HFFc6 (cell line): ENCODE results near the gene TBC1D2. TPM values are rescaled to one million over a fixed set of nuclear protein-coding genes. Genes with fewer than 3 reads are reported as not detected.
A peak's percentile ranks its signal among the peaks of the same experiment; 100 is the strongest.

Source experiments
- DNase-seq: peaks from one replicate; pipeline ENCODE4 v3.0.0-alpha.2; 2018
- H3K27ac Mint-ChIP-seq: 2 replicates; pipeline ENCODE4 v1.8.0; 2020; ENCODE audit warnings: mild to moderate bottlenecking, mixed read lengths
- H3K27me3 Mint-ChIP-seq: 2 replicates; pipeline ENCODE4 v1.8.0; 2021; ENCODE audit warnings: mild to moderate bottlenecking, moderate library complexity, mixed read lengths; ENCODE audit not compliant: insufficient read depth
- H3K36me3 Mint-ChIP-seq: 2 replicates; pipeline ENCODE4 v1.8.0; 2021; ENCODE audit warnings: low read depth, mixed read lengths
- H3K4me1 Mint-ChIP-seq: 2 replicates; pipeline ENCODE4 v1.8.0; 2020; ENCODE audit warnings: low read depth, mixed read lengths
- H3K4me3 Mint-ChIP-seq: 2 replicates; pipeline ENCODE4 v1.8.0; 2020; ENCODE audit warnings: mild to moderate bottlenecking, moderate library complexity, mixed read lengths
- H3K9me3 Mint-ChIP-seq: 2 replicates; pipeline ENCODE4 v1.8.0; 2020; ENCODE audit warnings: mild to moderate bottlenecking, mixed read lengths
- total RNA-seq, 6 experiments: library from RNA; stranded (reverse); fragmentation: NEBNext Ultra II Directional; extraction: Animal tissue kit (Norgen Biotek cat#: 25700); gene quantifications; 2 replicates in 1 of 6; 3 replicates in 5 of 6; pipeline ENCODE4 v1.2.3, GENCODE V29; 2021
- TF ChIP-seq, protein P1 (sequence below): fragments of 200-600 bp; sonication (generic); IDR thresholded peaks from 2 replicates; pipeline ENCODE4 v1.5.0; 2021; ENCODE audit warnings: antibody characterized with exemption, mild to moderate bottlenecking

TBC1D2 gene
- total RNA-seq, 6 experiments from 2014 or later: 31.9 to 39.4 (median 36.5) TPM

- Mint-ChIP-seq H3K4me1 (peaks cover 68% of the 10 kb centered on the region), H3K9me3 (no peaks in the 10 kb centered on the region), H3K27me3 (peaks cover 7% of the 10 kb centered on the region), H3K36me3 (peaks cover 64% of the 10 kb centered on the region), H3K27ac (peak overlapping the region; percentile 88), H3K4me3 (peak overlapping the region; percentile 22; the same call in 1 of the 2 replicates)
- TF ChIP-seq, protein P1, sequence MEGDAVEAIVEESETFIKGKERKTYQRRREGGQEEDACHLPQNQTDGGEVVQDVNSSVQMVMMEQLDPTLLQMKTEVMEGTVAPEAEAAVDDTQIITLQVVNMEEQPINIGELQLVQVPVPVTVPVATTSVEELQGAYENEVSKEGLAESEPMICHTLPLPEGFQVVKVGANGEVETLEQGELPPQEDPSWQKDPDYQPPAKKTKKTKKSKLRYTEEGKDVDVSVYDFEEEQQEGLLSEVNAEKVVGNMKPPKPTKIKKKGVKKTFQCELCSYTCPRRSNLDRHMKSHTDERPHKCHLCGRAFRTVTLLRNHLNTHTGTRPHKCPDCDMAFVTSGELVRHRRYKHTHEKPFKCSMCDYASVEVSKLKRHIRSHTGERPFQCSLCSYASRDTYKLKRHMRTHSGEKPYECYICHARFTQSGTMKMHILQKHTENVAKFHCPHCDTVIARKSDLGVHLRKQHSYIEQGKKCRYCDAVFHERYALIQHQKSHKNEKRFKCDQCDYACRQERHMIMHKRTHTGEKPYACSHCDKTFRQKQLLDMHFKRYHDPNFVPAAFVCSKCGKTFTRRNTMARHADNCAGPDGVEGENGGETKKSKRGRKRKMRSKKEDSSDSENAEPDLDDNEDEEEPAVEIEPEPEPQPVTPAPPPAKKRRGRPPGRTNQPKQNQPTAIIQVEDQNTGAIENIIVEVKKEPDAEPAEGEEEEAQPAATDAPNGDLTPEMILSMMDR: no peak
- no peak for DNase-seq
These were observed 24.7 kb downstream of the TBC1D2 start for GRCh38 chr9:98230789-98231188.

DNA sequence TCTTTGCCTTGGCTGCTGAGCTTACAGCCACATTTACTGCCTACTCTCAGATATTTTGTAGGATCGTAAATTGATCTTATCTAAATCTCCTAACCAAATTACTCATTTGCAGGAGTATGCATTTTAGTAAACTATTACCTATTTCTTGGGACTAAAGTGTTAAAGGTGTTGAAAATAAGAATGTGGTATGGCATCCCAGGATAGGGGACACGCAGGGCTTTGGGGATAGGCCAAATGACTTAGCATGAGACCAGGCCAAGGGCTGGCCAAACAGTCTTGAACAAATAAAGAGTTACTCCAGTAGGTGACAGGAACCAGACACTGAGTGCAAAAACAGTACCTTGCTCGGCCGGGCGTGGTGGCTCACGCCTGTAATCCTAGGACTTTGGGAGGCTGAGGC lies 25.1 kb downstream of the TBC1D2 start:
- peaks cover 68% of the 10 kb centered on the region for H3K4me1 Mint-ChIP-seq
- peaks cover 7% of the 10 kb centered on the region for H3K27me3 Mint-ChIP-seq
- H3K27ac Mint-ChIP-seq: peak overlapping the region; percentile 88
- TF ChIP-seq, protein P1: no peak
- peak overlapping the region; percentile 22; the same call in 1 of the 2 replicates for H3K4me3 Mint-ChIP-seq
- no peak for DNase-seq
- peaks cover 60% of the 10 kb centered on the region for H3K36me3 Mint-ChIP-seq
- no peaks in the 10 kb centered on the region for H3K9me3 Mint-ChIP-seq

- Mint-ChIP-seq H3K27me3 (peaks cover 7% of the 10 kb centered on the region), H3K4me1 (peaks cover 67% of the 10 kb centered on the region), H3K9me3 (no peaks in the 10 kb centered on the region), H3K36me3 (peaks cover 53% of the 10 kb centered on the region), H3K27ac (peak overlapping the region; percentile 88), H3K4me3 (no peak overlapping the region)
- DNase-seq: no peak
- TF ChIP-seq, protein P1: no peak
These were observed 25.8 kb downstream of the TBC1D2 start for GRCh38 chr9:98229620-98230019.

DNA sequence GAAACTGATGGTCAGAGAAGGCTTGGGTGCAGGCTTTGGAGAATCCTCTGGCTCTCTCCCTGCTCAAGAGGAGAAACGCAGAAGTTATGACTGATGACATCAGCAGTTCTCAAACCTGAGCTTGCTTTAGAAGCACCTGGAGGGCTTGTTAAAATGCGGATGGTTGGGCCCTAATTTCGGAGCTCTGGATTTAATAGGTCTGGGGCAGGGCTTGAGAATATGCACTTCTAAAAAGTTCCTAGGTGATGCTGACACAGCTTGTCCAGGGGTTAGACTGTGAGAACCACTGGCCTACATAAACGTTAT lies 26.4 kb downstream of the TBC1D2 start:
- Mint-ChIP-seq H3K4me3 (no peak overlapping the region), H3K27ac (no peak overlapping the region), H3K27me3 (peaks cover 7% of the 10 kb centered on the region), H3K9me3 (no peaks in the 10 kb centered on the region), H3K4me1 (peaks cover 61% of the 10 kb centered on the region), H3K36me3 (peaks cover 50% of the 10 kb centered on the region)
- TF ChIP-seq, protein P1: no peak
- no peak for DNase-seq

DNA sequence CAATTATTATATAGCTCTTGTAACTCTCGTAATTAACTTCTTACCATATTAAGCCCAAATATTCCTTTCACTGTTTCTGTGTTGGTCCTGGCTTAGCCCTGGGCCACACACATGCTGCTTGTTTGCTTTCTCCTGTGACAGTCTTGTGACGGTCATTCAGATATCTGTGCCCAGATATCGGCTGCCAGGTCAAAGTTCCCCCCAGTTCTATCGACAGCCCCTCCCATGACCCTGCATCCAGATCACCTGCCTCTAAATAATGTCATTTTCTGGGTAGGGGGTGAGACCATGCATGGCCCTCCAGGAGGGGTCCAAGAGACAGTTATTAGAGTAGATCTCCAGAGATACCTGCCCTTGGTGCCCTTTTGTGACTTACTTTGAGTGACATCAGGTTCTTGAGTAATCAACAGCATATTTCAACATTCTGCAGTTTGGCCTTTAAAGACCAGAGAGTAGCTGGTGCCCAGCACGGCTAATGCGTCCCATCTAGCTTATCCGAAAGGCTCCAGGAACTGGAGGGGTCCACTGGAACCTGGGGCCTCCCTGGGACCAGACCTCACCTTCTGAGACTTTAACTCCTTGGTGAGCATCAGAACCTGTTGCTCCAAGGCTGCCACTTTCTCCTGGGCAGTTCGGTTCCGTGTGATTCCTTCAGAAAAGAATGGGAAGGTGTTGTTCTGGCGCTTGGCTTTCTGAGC lies 26.9 kb downstream of the TBC1D2 start:
- H3K9me3 Mint-ChIP-seq: no peaks in the 10 kb centered on the region
- peaks cover 45% of the 10 kb centered on the region for H3K36me3 Mint-ChIP-seq
- no peak overlapping the region for H3K27ac Mint-ChIP-seq
- peaks cover 7% of the 10 kb centered on the region for H3K27me3 Mint-ChIP-seq
- H3K4me3 Mint-ChIP-seq: no peak overlapping the region
- DNase-seq: no peak
- TF ChIP-seq, protein P1: no peak
- H3K4me1 Mint-ChIP-seq: peaks cover 60% of the 10 kb centered on the region
